Testis (tissue), 2 donors: ENCODE measurements around the gene CEP76.

Source experiments
- POLR2A ChIP-seq: fragments of 450-650 bp; IDR thresholded peaks from one replicate; pipeline ENCODE4 v1.6.1; 2017; ENCODE audit warnings: antibody characterized with exemption, mild to moderate bottlenecking, moderate library complexity
- TF ChIP-seq, protein P1 (sequence below), 3 experiments: fragments of 450-650 bp in 2 of 3; fragments of 200-600 bp in 1 of 3; sonication (generic) in 1 of 3; IDR thresholded peaks; one replicate each; pipeline ENCODE4 v1.5.1; 2016 to 2019; ENCODE audit warnings: antibody characterized with exemption in 3 of 3, mild to moderate bottlenecking in 2 of 3, moderate library complexity in 1 of 3

GRCh38 chr18:12656605-12656937, 46.0 kb downstream of the CEP76 start:
- TF ChIP-seq, protein P1, sequence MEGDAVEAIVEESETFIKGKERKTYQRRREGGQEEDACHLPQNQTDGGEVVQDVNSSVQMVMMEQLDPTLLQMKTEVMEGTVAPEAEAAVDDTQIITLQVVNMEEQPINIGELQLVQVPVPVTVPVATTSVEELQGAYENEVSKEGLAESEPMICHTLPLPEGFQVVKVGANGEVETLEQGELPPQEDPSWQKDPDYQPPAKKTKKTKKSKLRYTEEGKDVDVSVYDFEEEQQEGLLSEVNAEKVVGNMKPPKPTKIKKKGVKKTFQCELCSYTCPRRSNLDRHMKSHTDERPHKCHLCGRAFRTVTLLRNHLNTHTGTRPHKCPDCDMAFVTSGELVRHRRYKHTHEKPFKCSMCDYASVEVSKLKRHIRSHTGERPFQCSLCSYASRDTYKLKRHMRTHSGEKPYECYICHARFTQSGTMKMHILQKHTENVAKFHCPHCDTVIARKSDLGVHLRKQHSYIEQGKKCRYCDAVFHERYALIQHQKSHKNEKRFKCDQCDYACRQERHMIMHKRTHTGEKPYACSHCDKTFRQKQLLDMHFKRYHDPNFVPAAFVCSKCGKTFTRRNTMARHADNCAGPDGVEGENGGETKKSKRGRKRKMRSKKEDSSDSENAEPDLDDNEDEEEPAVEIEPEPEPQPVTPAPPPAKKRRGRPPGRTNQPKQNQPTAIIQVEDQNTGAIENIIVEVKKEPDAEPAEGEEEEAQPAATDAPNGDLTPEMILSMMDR (IDR thresholded peaks at IDR 0.05) = no peak
- no peak for TF ChIP-seq POLR2A
